HG03108 (cell line): Measurements from ENCODE around the gene TUBAL3.

Experiments
- ATAC-seq: cut with Tn5 transposase; IDR thresholded peaks from one replicate; pipeline ENCODE4 v1.9.1; 2021; ENCODE audit warnings: moderate library complexity; ENCODE audit not compliant: unreplicated experiment

TUBAL3 gene

GRCh38 chr10:5343979-5344378 is 60.6 kb downstream of the TUBAL3 start:
- no peak for ATAC-seq

- ATAC-seq, result no peak
Observed at GRCh38 chr10:5343561-5343960, 61.1 kb downstream of the TUBAL3 start.
